GM21367 (cell line): ENCODE results near the gene GPR101.

Source experiments
- ATAC-seq: cut with Tn5 transposase; IDR thresholded peaks from one replicate; pipeline ENCODE4 v1.9.1; 2021; ENCODE audit not compliant: unreplicated experiment

Gene GPR101, protein sequence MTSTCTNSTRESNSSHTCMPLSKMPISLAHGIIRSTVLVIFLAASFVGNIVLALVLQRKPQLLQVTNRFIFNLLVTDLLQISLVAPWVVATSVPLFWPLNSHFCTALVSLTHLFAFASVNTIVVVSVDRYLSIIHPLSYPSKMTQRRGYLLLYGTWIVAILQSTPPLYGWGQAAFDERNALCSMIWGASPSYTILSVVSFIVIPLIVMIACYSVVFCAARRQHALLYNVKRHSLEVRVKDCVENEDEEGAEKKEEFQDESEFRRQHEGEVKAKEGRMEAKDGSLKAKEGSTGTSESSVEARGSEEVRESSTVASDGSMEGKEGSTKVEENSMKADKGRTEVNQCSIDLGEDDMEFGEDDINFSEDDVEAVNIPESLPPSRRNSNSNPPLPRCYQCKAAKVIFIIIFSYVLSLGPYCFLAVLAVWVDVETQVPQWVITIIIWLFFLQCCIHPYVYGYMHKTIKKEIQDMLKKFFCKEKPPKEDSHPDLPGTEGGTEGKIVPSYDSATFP

DNA sequence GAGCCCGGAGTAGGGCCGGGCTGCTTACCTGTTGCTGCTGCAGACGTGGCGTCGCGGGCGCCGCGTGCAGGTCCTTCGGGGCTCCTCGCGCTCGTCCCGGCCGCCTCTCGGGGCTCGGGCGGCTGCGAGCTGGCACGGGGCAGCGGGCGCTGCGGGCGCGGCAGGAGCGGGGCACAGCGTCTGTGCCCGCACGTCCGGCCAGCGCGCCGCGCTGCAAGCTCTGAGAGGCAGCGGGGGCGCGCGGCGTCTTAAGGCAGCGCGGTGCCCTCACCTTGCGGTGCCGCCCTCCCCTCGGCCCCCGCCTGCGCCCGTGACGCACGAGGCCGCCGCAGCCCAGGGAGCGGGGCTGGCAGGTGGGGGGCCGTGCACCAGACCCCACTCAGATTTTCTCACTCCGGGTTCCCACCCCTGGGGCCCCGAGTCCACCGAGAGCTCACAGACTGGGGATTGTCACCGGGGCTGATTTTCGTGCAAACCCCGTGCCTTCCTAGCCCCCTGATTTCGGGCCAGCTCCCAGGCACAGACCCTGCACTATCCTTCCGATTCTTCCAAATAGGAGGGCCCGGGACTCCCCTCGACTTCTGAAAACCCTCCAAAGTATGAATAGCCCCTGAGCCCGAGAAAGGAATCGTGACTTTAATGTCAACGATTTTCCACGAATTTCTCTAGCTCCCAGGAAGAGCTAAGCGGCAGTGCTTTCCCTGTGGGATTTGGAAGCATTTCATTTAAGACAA lies at the start of gene GPR101:
Gene GPR101, minus strand, starts transcription at position 222 of the 734 bp plus-strand sequence. CDS start 2,321 bp downstream, outside the sequence.
- ATAC-seq = no peak

DNA sequence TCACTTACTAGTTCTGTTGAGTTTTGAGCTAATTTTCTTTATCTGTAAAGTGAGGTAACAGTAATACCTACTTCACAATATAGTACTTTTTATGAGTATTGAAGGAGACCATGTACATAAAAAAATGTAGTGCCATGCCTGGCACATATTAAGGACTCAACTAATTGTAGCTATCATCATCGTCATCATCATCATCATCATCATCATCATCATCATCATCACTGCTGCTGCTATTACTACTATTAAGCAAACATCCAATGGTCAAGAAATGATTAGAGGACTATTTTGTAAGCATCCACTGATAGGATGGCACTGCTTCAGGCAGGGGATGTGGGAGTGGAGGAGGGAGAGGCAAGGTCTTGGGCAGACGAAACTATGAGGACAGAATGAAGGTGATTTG lies 47.4 kb upstream of the GPR101 start:
- no peak for ATAC-seq

DNA sequence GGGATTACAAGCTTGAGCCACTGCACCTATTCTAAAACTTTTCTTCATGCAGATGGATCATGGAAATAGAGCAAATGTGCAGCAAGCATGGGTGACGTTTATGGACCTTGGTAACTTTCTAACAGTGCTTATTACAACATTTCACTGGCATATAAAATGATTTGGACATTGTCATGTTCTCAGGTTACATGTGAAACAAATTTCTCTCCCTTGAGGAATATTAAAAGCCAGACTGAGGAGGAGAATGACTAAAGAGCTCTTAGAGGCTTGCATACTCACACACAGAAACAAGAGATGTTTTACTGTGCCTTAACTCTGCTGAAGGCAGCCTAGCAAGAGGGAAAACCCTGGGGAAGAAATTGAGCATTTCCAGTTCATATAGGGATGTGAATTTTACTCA lies 38.6 kb upstream of the GPR101 start:
- no peak for ATAC-seq

DNA sequence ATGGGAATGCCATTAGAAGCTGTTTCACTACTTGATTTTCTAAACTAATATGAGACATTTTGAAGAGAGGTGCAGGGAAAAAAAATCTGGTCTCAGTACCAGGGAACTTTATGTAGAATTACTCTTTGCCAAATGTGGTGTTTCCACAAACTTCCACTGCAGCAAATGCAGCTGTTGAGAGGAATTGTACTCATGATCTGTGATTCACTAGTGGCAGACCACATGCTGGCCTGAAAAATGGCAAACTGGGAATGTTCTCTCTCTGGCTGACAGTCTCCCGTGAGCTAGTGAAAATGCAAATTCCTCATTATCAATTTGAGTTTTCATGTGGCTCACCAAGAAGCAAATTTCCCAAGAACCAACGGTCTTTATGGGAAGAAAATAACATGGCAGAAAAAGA lies 37.8 kb upstream of the GPR101 start:
- ATAC-seq = no peak

DNA sequence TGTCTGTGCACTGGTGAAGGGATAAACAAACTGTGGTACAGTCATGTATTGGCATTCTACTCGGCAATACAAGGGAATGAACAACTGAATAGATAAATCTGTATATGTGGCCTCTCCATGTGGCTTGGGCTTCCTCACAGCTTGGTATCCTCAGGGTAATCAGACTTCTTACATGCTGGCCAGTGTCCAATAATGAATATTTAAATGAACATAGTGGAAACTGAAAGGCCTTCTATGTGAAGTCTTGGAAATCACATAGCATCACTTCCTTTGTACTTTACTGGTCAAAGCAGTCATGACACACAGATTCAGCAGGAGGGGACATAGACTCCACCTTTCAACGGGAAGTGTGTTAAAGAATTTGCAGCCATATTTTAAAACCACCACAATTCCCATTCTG lies 33.4 kb upstream of the GPR101 start:
- ATAC-seq = no peak

DNA sequence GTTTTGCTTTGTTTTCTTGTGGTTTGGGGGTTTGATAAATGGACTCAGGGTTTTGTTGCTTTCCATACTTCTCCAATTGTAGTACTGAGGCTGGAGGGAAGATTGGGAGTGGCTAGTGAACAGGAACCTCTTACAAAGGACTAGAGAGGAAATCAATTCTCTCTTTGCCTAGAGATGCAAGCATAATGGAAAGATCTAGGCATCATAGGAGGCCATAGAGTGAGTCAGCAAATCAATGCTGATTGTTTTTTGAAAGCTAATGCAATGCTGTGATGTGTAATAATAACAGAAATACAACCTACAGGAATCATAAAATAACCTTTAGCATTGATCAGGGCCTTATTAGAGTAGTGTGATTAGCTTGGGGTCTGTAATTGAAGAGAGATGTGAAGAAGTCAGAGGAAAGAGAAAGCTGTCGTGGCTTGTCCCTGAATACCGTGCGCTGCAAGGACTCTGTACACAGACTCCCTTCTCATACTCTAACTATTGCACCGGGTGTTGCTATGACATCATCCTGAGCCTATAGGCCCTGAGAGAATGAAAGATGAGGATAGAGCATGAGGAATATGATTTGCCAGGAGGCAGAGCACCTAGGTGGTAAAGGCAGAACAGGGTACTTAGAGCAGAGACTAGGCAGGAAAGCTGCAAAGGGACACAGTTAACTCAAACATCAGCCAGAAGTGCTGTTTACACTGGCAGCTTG lies 29.3 kb upstream of the GPR101 start:
- ATAC-seq = no peak

DNA sequence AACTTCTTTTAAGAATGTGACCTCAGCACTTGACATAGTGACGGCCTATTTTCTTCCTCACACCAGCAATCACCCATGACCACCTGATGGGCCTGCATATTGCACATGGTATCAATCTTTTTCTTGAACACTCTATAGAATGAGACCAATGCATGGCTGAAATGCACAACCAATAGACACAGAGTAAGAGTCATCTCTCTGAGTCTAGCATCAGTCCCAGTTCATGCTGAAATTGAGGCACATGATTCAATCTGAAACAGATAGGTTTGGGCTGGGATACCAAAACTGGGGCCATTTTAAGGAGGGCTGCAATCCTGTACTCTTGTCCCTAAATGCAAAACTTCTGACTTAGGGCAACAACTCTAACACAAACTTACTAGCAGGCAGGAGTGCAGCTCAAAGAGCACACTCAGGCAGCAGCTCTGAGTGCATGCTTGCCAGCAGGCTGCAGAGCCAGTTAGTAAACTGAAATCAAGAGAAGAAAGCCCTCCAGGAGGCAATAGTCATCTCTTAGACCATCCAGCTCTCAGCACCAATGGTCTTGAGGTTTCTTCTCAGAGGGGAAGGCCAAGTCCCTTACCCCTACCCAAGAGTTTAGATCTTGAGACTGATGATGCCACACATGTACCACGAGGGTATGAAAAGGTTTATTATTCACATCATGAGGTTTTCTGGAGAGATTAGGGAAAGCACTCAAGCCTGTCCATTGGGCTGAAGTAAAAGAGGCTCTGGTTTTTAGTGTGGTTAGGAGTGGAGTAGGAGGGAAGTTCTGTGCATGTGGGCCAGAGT lies 24.7 kb upstream of the GPR101 start:
- ATAC-seq = no peak

DNA sequence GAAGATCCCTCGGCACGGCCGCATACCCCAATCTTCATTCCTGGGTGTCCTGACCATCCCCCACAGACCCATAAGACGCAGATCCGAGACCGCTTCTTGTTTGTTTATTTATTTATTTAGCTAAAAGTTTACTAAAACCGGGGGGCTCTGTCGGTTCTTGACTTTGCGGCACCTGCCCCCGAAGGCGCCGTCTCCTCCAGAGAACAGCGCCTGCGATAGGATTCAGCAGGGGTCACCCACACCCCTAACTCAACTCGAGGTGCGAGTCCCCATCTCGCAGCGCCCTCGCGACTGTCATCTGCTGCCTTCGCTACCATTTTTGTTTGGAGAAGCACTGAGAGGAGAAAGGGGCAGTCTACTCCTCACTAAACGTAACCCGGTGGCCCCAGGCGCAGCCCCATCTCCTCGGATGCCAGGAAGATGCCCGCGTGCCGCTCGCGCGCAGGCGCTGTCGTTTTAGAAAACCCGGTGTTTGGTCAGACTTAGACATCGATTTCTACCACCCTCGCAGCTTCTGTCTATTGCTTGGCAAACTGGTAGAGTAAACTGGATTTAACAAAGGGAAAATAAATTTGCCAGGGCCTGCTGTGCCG lies 18.9 kb upstream of the GPR101 start:
- no peak for ATAC-seq

DNA sequence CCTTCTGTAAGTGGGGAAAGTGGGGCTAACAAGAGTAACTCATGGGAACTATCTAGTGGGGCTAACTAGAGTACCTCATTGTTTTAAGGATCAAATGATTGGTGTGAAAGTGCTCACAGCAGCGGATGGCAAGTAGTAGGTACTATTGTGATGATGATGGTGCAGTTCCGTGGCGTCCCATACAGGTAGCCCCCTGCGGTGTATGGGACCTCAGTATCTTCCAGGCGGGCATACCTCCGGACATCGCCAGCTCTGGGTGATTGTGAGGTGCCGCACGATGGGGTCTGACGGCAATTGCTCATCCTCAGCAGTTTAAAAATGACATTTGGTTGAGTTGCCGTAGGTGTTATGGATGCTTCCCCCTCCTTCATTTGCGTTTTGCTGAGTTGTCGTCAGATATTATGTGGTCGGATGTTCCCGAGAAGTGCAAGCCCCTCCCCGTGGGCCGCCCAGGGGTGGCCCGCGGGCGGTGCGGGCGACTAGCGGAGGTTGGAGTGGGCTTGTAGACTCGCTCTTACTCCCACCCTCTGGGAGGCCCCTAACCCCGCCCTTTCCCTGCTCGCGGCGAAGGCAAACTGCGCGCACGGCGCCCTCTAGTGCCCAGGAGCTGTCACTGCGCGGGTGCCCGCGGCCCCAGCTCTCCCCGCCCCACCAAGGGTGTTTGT lies 18.3 kb upstream of the GPR101 start:
- peak; percentile 100 for ATAC-seq

DNA sequence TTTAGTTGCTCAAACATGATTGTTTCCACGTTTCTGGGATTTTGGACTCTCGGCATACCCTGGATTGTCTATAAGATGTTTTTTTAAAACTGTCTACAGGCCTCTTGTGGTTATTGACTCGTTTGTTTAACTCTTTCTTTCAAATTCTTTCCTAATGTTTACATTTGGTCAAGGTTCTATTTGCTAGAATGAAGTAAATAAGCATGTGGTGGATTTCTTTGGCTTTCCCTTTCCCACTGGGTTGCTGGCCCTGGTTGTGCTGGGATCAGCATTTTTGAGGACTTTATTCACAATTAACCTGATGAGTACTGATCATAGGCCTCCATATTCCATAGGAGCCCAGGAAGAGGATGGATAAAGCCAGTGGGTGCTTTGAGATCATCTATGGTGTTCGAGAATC lies 11.1 kb upstream of the GPR101 start:
- ATAC-seq = no peak

DNA sequence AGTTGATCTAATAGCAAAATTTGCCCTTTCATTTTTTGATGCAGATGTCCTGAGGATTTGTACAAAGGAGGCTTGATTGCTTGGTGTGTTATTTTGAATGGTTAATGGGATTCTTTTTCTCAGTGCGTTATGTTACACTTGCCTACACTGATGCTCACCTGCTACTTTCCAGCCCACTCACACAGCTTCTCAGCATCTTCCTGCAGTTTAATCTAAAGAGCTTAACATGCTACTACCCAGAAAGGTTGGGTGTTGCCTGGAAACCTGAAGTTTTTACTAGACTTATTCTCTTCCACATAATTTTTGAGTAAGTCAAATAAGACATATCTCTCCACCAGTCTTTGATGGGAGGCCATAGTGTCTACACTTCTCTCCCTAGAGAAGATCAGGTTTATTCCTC lies 9.9 kb upstream of the GPR101 start:
- no peak for ATAC-seq

DNA sequence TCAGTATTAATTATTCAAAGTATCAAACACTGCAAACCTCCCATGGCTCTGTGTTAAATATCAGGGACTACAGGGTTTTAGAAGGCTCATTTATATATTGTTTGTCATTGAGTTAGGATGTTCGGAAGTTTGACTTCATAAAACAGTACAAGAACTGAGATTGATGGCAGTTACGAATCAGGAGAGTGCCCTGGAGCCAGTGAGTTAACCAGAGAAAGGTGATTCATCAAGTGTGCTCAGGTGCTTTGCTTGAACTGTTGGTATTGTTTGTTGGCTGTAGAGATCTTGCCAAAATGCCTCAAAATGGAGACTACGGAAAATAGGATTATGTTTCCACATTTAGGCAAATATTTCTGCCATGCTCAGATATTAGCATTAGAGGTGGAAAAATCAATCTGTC lies 7.5 kb upstream of the GPR101 start:
- no peak for ATAC-seq

DNA sequence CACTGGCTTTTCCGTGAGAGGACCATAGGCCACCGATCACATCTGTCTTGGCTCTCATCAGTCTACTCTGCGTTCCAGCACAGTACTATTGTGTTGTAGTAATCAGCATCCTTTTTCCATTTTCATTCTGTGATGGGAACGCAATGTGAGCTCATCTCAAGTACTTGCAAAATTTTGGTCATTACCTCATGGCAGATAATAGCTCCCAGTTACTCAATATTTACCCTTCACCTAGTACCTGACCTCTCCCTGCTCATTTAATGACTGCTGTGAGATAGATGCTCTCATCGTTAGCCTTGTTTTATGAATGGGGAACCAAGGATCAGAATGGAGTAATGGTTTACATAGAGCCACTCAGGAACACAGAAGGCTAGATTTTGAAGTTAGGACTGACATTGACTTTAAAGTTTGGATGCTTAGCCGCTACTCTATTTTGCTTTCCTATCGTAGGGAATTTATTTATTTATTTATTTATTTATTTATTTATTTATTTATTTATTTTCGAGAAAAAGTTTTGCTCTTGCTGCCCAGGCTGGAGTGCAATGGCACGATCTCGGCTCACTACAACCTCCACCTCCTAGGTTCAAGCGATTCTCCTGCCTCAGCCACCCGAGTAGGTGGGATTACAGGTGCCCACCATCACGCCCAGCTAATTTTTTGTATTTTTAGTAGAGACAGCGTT lies 6.5 kb upstream of the GPR101 start:
- ATAC-seq = no peak

DNA sequence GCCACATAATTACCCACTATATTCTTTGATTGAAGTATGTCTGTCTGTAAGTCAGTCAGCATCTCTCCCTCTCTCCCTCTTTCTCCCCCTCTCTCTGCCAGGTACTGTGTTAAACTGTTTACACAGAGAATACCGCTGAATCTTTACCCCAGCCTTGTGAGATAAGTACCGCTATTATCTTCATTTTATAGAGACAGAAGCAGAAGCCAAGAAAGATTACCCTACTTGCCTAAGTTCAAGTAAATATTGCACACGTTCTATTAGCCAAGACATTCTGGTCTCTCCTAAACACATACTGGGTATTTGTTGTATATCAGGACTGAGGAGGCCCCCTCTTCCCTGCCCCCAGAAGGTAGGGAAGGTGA lies 695 bp upstream of the GPR101 start:
- no peak for ATAC-seq

DNA sequence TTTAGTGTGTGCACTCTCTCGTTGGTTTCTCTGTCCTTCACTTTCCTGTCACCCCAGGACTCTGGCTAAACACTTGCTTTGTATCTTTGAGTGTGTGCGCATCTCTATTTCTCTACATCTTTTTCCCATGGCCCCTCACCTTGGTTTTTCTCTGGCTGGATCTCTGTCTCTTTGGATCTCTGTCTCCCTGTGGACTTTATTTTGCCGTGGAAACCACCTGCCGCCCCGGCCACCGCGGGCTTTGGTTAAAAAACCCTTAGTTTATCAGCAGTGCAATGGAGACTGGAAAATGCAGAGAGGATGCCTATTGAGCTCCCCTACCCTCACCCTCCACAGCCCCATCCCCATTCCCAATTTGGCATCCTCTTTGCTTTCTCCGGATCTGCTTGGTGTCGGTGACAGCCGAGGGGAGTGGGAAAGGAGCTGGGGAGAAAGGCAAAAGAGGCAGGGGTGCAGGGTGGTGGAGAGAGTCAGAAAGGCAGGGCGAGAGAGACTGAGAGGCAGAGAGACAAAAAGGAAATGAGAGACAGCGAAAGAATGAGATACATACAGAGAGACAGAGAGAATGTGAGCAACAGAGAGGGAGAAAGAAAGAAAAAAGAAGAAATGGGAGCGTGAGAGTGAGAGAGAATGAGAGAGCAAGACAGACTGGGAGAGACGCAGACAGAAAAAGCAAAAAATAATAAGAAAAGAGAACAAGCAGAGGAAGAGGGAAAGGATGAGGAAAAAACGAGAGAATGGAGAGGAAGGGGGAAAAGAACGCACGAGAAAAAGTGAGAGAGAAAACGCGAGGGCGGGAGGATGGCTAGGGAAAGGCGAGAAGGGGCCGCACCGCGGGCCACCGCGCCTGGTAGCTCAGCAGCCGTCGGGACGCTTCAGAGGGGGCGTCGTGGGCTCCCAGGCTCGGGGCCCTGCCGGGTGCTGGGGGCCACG lies 688 bp downstream of the GPR101 start:
- no peak for ATAC-seq

DNA sequence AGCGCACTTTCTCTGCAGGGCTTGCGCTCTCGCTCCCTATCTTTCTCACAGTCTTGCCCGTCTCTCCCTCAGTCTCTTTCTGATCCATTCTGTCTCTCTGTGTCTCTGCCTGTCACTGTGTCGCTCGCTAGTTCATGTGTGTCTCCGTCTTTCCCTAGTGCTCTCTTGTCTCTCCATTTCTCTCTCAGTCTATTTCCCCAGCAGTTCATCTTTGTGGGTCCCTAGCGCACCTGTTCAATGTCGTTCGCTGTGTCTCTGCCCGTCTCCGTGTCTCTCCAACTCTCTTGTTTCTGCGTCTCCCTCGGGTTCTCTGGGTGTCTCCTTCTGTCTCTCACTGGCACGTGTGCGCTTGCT lies 1.5 kb downstream of the GPR101 start:
- ATAC-seq = no peak

DNA sequence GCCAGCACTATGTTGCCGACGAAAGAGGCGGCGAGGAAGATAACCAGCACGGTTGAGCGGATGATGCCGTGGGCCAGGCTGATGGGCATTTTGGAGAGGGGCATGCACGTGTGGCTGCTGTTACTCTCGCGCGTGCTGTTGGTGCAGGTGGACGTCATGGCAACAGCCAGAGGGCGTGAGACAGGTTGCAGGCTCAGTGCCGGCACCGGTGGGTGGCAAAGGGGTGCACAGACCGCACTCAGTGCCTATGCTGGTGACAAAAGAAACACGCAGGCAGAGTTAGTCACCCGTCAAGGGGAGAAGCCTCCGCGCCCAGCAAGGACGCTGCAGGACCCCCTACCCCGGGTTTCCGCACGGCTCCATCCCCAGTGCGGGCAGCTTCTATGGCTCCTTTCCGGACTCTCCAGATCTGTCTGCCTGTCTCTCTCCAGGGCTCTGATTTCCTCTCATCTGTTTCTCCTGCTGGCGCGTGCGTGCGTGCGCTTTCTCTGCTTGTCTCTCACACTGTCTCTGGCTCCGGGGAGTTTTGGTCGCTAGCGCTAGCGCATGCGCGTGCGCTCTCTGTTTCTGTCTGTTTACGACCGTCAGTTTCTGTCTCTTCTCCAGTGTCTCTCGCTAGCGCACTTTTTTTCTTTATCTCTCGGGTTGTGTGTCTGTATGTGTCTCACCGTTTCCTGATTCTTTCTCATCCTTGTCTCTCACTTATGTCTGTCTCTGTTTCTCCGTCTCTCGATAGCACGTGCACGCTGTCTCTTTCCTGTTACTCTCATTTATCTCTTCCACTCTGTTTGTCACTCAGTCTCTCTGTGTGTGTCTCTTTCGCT lies 2.1 kb downstream of the GPR101 start:
- ATAC-seq = no peak

DNA sequence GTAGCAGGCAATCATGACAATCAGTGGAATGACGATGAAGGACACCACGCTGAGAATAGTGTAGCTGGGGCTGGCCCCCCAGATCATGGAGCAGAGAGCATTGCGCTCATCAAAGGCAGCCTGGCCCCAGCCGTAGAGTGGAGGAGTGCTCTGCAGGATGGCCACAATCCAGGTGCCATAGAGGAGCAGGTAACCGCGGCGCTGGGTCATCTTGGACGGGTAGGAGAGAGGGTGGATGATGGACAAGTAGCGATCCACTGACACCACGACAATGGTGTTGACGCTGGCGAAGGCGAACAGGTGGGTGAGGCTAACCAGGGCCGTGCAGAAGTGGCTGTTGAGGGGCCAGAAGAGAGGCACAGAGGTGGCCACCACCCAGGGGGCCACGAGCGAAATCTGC lies 2.8 kb downstream of the GPR101 start:
- ATAC-seq = no peak
